GM10266 (cell line): ENCODE data around the gene CHDH.

Experiments used
- DNase-seq: peaks from one replicate; pipeline ENCODE4 v3.0.0; 2012; ENCODE audit errors: extremely low spot score
- TF ChIP-seq, protein P1 (sequence below): IDR thresholded peaks from 2 replicates; pipeline ENCODE4 v1.5.1; 2012; ENCODE audit warnings: mild to moderate bottlenecking, low read depth; ENCODE audit not compliant: control insufficient read depth, insufficient read depth; ENCODE audit errors: missing control alignments

The CHDH gene

GRCh38 chr3:53842436-53843194 lies 3.6 kb downstream of the CHDH start:
- TF ChIP-seq, protein P1, sequence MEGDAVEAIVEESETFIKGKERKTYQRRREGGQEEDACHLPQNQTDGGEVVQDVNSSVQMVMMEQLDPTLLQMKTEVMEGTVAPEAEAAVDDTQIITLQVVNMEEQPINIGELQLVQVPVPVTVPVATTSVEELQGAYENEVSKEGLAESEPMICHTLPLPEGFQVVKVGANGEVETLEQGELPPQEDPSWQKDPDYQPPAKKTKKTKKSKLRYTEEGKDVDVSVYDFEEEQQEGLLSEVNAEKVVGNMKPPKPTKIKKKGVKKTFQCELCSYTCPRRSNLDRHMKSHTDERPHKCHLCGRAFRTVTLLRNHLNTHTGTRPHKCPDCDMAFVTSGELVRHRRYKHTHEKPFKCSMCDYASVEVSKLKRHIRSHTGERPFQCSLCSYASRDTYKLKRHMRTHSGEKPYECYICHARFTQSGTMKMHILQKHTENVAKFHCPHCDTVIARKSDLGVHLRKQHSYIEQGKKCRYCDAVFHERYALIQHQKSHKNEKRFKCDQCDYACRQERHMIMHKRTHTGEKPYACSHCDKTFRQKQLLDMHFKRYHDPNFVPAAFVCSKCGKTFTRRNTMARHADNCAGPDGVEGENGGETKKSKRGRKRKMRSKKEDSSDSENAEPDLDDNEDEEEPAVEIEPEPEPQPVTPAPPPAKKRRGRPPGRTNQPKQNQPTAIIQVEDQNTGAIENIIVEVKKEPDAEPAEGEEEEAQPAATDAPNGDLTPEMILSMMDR = no peak
- DNase-seq = no peak

GRCh38 chr3:53841296-53841695 lies 4.9 kb downstream of the CHDH start:
- TF ChIP-seq, protein P1 = peak; percentile 14
- no peak for DNase-seq

DNA sequence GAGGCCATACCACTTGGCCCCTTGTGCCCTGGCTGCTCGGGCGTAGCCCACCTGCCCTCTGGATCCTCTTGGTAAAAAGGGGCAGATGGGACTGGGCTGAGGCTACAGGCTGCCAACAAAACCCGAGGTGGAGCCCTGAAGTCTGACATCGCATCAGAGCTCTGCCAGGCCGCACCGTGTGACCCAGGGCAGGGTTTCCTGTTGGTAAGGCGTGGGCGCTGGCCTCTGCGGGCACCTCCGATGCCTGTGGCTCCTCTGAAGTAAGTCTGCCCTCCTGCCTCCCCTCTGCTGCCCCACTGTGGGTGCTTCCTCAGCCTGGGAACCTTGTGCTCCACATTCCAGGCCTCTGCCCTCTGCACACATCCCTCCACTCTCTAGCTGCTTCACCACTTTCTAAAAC lies 8.9 kb downstream of the CHDH start:
- no peak for DNase-seq
- TF ChIP-seq, protein P1 = no peak

- TF ChIP-seq, protein P1 = no peak
- no peak for DNase-seq
Measured at GRCh38 chr3:53836084-53836872, 9.9 kb downstream of the CHDH start.

DNA sequence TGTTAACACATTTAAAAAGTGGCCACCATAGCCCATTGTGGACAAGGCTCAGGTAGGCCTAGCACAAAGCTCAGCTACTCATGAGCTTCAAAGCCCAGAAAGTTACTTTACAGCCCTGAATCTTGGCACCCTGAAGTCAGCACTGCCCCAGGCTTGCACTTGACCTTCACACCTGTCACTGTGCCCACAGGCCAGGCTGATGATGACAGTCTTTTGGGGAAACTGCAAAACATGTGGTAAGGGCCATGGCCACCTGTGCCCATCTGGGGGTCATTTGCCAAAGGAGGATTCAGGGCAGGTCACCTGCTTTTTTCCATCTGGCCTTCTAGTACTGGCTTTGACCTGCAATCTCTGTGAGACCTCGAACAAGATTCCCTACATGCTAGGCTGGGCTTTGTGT lies 11.0 kb downstream of the CHDH start:
- no peak for DNase-seq
- TF ChIP-seq, protein P1 = no peak

- TF ChIP-seq, protein P1 = no peak
- no peak for DNase-seq
Measured at GRCh38 chr3:53834429-53835095, 11.7 kb downstream of the CHDH start.
